Measurements from ENCODE around the gene NFXL1.

- TF ChIP-seq CTCF (IDR thresholded peaks at IDR 0.05) (no peak), POLR2A (IDR thresholded peaks at IDR 0.05) (no peak)
Observed at GRCh38 chr4:47876310-47876709, 38.1 kb downstream of the NFXL1 start.

Measured in prostate gland (tissue), 2 donors.